ENCODE data around the gene SCN2B. TPM values are rescaled to one million over a fixed set of nuclear protein-coding genes. Genes with fewer than 3 reads are reported as not detected.

Gene SCN2B
- total and polyA plus RNA-seq, 2 of the 4 experiments (the other 2 are of a cell fraction): under 0.01 to 0.05 TPM

DNA sequence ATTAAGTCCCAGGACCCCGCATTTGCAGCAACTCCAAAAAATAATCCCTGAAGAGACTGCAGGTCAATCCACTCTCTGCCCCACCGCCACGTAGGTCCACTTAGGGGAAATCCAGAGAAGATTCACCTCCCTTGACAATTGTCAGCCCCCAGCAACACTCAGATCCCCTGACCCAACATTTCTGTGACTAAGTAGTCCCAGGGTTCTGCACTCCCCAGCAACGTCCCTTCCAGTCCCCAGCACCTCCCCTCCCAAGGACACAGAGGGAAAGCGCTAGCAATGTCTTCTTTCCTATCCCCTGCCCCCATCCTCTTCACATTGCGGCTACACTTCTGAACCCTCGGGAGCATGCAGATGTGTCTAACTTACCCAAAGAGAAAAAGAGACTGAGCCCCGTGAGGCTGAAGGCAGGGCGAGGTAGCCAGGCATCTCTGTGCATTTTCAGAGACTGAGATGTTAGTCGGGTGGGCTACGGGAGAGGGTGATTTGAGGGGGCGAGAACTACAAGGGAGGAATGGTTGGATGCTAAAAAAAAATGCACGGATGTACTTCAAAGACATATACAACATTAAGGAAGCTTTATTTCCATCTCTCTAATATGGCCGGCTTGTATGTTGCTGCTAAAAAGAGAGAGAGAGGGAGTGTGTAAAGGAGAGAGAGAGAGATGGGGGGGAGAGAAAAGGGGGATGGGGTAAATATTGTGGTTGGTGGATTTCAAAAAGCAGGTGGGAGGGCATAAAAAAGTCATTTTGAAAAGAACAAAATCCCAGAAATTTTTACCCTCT is at the start of gene SCN2B (continued):
- TF ChIP-seq MXI1 (IDR thresholded peaks at IDR 0.05; ENCODE audit: borderline replicate concordance, low read depth, low read length): no peak
- TF ChIP-seq MAZ (IDR thresholded peaks at IDR 0.05; ENCODE audit: borderline replicate concordance, low read depth, low read length): no peak
- TF ChIP-seq POLR2A (IDR thresholded peaks at IDR 0.05; ENCODE audit: low read depth, low read length): no peak
- TF ChIP-seq RFX5 (IDR thresholded peaks at IDR 0.05; ENCODE audit: low read depth, low read length): no peak

DNA sequence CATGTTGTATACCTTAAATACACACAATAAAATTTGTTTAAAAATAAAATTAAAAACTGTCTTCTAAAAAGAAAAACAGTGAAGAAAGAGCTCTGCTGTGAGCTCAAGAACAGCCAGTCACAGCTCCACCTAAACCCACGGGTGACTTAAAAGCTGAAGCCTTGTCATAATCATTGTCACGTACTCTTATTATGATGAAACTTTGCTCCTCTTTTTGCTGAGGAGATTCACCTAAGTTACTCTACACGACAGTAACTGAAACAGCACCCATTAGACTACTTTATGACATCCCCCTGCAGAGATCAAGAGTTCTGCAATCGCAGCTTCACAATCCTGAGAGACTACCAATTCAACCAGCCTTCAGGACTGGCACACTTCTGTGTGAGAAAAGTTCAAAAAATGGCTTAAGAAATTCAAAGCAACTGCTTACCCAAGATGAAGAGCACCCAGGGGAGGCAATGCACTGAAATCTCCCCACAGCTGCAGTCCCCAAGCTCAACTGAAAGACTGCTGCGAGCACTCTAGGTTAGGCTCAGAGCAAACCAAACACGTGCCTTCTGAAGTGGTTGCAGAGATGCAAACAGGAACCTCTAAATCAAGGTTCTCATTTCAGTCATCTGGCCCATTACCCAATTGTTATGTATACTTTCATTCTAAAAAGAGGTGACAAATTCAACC is 48.2 kb upstream of the SCN2B start, which contains the start of gene JAML:
Gene JAML, minus strand, starts transcription at position 501 of the 678 bp plus-strand sequence. CDS start 10,145 bp downstream, outside the sequence.
- no peak within 1 kb of the TSS for H2BK15ac ChIP-seq (ENCODE audit: low read depth, low read length)
- no peak within 1 kb of the TSS for H2BK5ac ChIP-seq (ENCODE audit: low read depth, low read length, poor library complexity, severe bottlenecking)
- H2AK9ac ChIP-seq (replicated peaks; ENCODE audit: low read depth, low read length, poor library complexity): no peak within 1 kb of the TSS
- H3K9ac ChIP-seq (ENCODE audit: low read depth, low read length): no peak within 1 kb of the TSS
- ATAC-seq (ENCODE audit: low read depth): no peak
- H3K79me1 ChIP-seq (ENCODE audit: low read depth in 1 of 2, low read length in 2 of 2): no peaks in the 10 kb centered on the region
- no CpG with 5 or more reads among the region's 6 CpGs for WGBS, 2 experiments (ENCODE audit: extremely low coverage in 2 of 2, insufficient read length in 1 of 2)
- no peak for DNase-seq
- no peaks in the 10 kb centered on the region for H4K20me1 ChIP-seq (ENCODE audit: insufficient read depth, low read length)
- H3K36me3 ChIP-seq (ENCODE audit: control insufficient read depth, insufficient read depth, low read length): no peaks in the 10 kb centered on the region
- H2BK20ac ChIP-seq (ENCODE audit: low read depth, low read length): no peak within 1 kb of the TSS
- no peaks in the 10 kb centered on the region for H3K4me1 ChIP-seq (ENCODE audit: control insufficient read depth, insufficient read depth, low read length)
- TF ChIP-seq NFE2L2 (IDR thresholded peaks at IDR 0.05; ENCODE audit: low read depth, low read length) (no peak), POLR2A (IDR thresholded peaks at IDR 0.05; ENCODE audit: low read depth, low read length) (no peak), RAD21 (IDR thresholded peaks at IDR 0.05; ENCODE audit: low read length) (no peak), RFX5 (IDR thresholded peaks at IDR 0.05; ENCODE audit: low read depth, low read length) (no peak), MAZ (IDR thresholded peaks at IDR 0.05; ENCODE audit: borderline replicate concordance, low read depth, low read length) (no peak)
- no peak within 1 kb of the TSS for H2AFZ ChIP-seq (replicated peaks; ENCODE audit: low read length, poor library complexity)
- no peaks in the 10 kb centered on the region for H3K9me3 ChIP-seq (ENCODE audit: control insufficient read depth, insufficient read depth, low read length)
- CTCF ChIA-PET: no interaction called here
- H3K4ac ChIP-seq (ENCODE audit: low read depth, low read length): no peak within 1 kb of the TSS
- H3K14ac ChIP-seq (replicated peaks; ENCODE audit: low read depth, low read length): no peak within 1 kb of the TSS
- no peak within 1 kb of the TSS for H2AK5ac ChIP-seq (ENCODE audit: low read depth, low read length)
- H3K56ac ChIP-seq (ENCODE audit: extremely low read depth, insufficient read depth, low read length): no peak within 1 kb of the TSS
- no peak within 1 kb of the TSS for H4K91ac ChIP-seq (ENCODE audit: insufficient read depth, low read depth, low read length)
- no peak within 1 kb of the TSS for H2BK120ac ChIP-seq (ENCODE audit: low read depth, low read length)
- no peaks in the 10 kb centered on the region; the same call in 1 of the 2 replicates for H3K27me3 ChIP-seq (ENCODE audit: control insufficient read depth, insufficient read depth, low read length)
- dilution Hi-C loops (cut with HindIII; ENCODE audit: low sequenced_read_pairs, unreplicated experiment): no loop called here
- POLR2A ChIA-PET (ENCODE audit: unreplicated experiment): no interaction called here
- no peak within 1 kb of the TSS for H4K5ac ChIP-seq (ENCODE audit: low read depth, low read length)
- H3K4me2 ChIP-seq (ENCODE audit: low read depth, low read length): no peak within 1 kb of the TSS
- no peak within 1 kb of the TSS for H3K27ac ChIP-seq (ENCODE audit: insufficient read depth, low read length)
- in situ Hi-C loops (cut with MboI; ENCODE audit: low sequenced_read_pairs): no loop called here
- no TSS peak for BruUV-seq (replicated peaks)
- intact Hi-C loops (cut with micrococcal nuclease): no loop called here
- H3K23ac ChIP-seq (ENCODE audit: low read depth, low read length): no peak within 1 kb of the TSS
- no peak within 1 kb of the TSS for H3K4me3 ChIP-seq (ENCODE audit: insufficient read depth, low read depth, low read length)
- no peak within 1 kb of the TSS for H4K8ac ChIP-seq (ENCODE audit: low read depth in 2 of 2, low read length in 2 of 2)
- no peak within 1 kb of the TSS for H3K18ac ChIP-seq (ENCODE audit: low read depth, low read length)
- H3K9me1 ChIP-seq (ENCODE audit: insufficient read depth, low read length): no peaks in the 10 kb centered on the region

Data from IMR-90 (cell line).